Endothelial cell of umbilical vein (primary cell): ENCODE measurements around the gene ULK4.

Source experiments
- EZH2 ChIP-seq: IDR thresholded peaks from 2 replicates; pipeline ENCODE4 v1.6.1; 2012; ENCODE audit warnings: borderline replicate concordance, low read depth, mild to moderate bottlenecking, moderate library complexity, low read length, inconsistent platforms; ENCODE audit not compliant: severe bottlenecking
- JUN ChIP-seq: IDR thresholded peaks from 2 replicates; pipeline ENCODE4 v1.6.1; 2011; ENCODE audit warnings: borderline replicate concordance, low read depth; ENCODE audit not compliant: insufficient read length, insufficient read depth
- TF ChIP-seq, protein P1 (sequence below), 2 donors: IDR thresholded peaks; 1 replicate in 1 of 2; 2 replicates in 1 of 2; pipeline ENCODE4 v1.5.1; 2011; ENCODE audit warnings: low read length in 2 of 2, mild to moderate bottlenecking in 2 of 2, moderate library complexity in 2 of 2, control low read depth in 1 of 2, inconsistent platforms in 1 of 2, low read depth in 1 of 2; ENCODE audit not compliant: insufficient read depth in 1 of 2; ENCODE audit errors: extremely low read depth in 1 of 2

GRCh38 chr3:41650406-41650805 lies 311.5 kb downstream of the ULK4 start:
- TF ChIP-seq, protein P1, sequence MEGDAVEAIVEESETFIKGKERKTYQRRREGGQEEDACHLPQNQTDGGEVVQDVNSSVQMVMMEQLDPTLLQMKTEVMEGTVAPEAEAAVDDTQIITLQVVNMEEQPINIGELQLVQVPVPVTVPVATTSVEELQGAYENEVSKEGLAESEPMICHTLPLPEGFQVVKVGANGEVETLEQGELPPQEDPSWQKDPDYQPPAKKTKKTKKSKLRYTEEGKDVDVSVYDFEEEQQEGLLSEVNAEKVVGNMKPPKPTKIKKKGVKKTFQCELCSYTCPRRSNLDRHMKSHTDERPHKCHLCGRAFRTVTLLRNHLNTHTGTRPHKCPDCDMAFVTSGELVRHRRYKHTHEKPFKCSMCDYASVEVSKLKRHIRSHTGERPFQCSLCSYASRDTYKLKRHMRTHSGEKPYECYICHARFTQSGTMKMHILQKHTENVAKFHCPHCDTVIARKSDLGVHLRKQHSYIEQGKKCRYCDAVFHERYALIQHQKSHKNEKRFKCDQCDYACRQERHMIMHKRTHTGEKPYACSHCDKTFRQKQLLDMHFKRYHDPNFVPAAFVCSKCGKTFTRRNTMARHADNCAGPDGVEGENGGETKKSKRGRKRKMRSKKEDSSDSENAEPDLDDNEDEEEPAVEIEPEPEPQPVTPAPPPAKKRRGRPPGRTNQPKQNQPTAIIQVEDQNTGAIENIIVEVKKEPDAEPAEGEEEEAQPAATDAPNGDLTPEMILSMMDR (IDR thresholded peaks at IDR 0.05; ENCODE audit: extremely low read depth in 1 of 2, insufficient read depth in 1 of 2, low read depth in 1 of 2, low read length in 2 of 2), result no peak
- TF ChIP-seq EZH2 (no peak), JUN (no peak)
